Measurements from ENCODE around the gene C3orf62.
A peak's percentile ranks its signal among the peaks of the same experiment; 100 is the strongest.

C3orf62 gene

DNA sequence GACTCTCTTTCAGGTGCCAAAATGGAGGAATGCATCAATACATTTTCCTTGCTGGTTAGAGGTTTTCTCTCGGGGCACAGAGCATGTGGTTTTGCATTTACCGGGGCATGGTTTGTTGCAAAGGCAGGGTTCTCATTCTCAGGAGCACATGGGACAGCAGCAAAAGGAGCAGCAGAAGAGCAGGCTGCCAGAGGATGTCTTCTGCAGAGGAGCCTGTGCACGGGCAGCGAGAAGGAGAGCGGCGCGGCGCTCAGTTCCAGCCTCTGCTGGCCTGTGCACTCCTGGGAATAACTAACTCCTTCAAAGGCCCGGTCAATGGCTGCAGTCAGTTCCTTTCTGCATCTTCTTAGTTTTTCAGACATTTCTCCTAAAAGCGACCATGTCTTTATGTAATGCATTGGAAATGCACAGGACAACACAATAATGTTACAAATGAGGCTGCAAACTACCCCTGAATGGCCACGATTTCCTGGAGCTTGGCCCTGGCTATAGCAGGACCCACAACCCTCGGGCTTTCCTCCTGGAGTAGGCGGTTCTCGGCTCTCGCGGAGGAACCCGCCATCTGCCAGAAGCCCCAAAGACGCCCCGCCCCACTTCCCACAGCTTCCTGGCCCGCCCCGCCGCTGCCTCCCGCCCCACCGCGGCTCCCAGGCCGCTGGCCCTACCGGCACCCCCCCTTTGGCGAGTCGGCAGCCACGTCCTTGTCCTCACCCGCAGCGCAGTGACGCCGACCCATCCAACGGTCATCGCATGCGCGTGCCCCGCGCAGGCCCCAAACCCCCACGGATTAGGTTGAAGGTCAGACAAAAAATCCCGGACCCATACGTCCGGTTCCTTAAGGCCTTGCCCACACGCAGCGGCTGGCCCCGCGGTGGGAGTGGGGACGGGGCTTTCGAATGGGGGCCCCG, at the start of gene C3orf62:
Gene C3orf62 (minus strand): TSS at position 758 of the 908 bp plus-strand sequence. CDS start 360 bp downstream, at position 398.
- peak within 1 kb of the TSS; percentile 76 to 77 for H3K4me3 ChIP-seq (ENCODE audit: low read length in 2 of 2)
- peaks cover 21% of the 10 kb centered on the region for H3K4me1 ChIP-seq (ENCODE audit: control insufficient read depth, insufficient read depth, low read length)
- no peaks in the 10 kb centered on the region for H3K9me3 ChIP-seq (ENCODE audit: control insufficient read depth in 2 of 2, low read length in 2 of 2)
- H3K36me3 ChIP-seq (ENCODE audit: control insufficient read depth in 2 of 2, insufficient read depth in 2 of 2, low read length in 2 of 2) = peaks cover 10 to 11% of the 10 kb centered on the region in 2 donors
- no peaks in the 10 kb centered on the region for H3K27me3 ChIP-seq (ENCODE audit: control insufficient read depth in 1 of 2, insufficient read depth in 2 of 2, low read length in 2 of 2)
- H3K9ac ChIP-seq (ENCODE audit: low read length in 2 of 2) = peak within 1 kb of the TSS; percentile 91 to 94
- H3K27ac ChIP-seq (ENCODE audit: low read length) = peak within 1 kb of the TSS; percentile 97

DNA sequence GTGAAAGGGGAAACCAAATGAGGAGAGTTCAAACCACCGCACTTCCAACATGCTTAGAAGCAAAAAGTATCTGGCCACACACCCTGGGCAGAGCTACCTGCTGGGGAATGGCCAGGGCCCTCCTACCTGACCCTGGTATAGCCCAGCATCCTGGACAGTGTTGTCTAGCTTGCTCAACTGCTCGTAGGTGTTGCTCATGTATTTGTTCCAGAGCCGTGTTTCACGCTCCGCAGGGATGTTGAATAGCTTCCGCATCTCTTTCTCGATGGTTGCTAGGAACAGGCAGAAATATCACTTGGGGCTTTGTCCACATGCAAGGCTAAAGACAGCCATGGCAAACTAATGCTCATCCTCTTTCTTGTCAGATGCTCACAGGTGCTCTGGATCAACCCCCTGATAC, 47.7 kb upstream of the C3orf62 start:
- no peak overlapping the region for H3K27ac ChIP-seq (ENCODE audit: low read length)
- H3K4me3 ChIP-seq (ENCODE audit: low read length in 2 of 2) = no peak overlapping the region
- no peak overlapping the region for H3K9ac ChIP-seq (ENCODE audit: low read length in 2 of 2)
- H3K4me1 ChIP-seq (ENCODE audit: control insufficient read depth, insufficient read depth, low read length) = no peaks in the 10 kb centered on the region
- no peaks in the 10 kb centered on the region for H3K9me3 ChIP-seq (ENCODE audit: control insufficient read depth in 2 of 2, low read length in 2 of 2)
- peaks cover 35 to 41% of the 10 kb centered on the region in 2 donors for H3K36me3 ChIP-seq (ENCODE audit: control insufficient read depth in 2 of 2, insufficient read depth in 2 of 2, low read length in 2 of 2)
- H3K27me3 ChIP-seq (ENCODE audit: control insufficient read depth in 1 of 2, insufficient read depth in 2 of 2, low read length in 2 of 2) = no peaks in the 10 kb centered on the region

DNA sequence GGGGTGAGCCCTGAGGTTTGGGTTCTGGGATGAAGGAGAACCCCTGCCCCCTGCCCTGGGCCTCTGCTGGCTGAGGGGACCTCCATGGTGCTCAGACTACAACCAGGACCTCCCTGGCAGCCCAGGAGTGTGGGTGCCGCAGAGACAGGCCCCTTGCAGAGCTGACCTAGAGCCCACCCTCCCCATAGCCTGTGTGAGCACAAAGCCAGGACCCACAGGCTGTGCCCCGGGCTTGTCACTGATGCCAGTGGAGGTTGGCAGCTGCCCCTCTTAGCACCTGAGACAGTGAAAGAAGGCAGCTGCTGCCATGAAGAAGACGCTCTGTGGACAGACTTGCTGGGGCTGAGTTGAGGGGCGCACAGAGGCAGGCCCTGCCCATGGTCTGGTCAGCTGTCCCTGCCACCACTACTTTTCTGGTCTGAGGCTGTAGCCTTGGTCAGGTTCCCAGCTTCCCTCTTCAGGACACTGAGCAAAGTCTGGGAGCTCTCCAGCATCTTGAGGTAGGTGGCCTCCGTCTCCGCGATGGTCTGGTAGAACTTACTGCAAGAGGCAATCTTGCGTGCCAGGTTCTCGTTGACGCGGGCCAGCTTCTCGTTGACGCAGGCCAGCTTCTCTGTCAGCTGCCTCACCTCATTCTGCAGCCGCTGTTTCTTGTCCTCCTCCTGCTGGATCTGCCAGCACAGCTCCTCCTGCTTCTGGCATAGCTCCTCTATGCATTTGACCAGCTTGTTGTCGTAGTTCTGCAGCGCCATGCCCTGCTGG, 39.8 kb upstream of the C3orf62 start:
- peak overlapping the region in 1 of 2 donors; percentile 36 for H3K9ac ChIP-seq (ENCODE audit: low read length in 2 of 2)
- H3K4me3 ChIP-seq (ENCODE audit: low read length in 2 of 2) = no peak overlapping the region
- H3K27me3 ChIP-seq (ENCODE audit: control insufficient read depth in 1 of 2, insufficient read depth in 2 of 2, low read length in 2 of 2) = no peaks in the 10 kb centered on the region
- H3K9me3 ChIP-seq (ENCODE audit: control insufficient read depth in 2 of 2, low read length in 2 of 2) = no peaks in the 10 kb centered on the region
- H3K4me1 ChIP-seq (ENCODE audit: control insufficient read depth, insufficient read depth, low read length) = peaks cover 9% of the 10 kb centered on the region
- peaks cover 22 to 28% of the 10 kb centered on the region in 2 donors for H3K36me3 ChIP-seq (ENCODE audit: control insufficient read depth in 2 of 2, insufficient read depth in 2 of 2, low read length in 2 of 2)
- peak overlapping the region; percentile 84 for H3K27ac ChIP-seq (ENCODE audit: low read length)

DNA sequence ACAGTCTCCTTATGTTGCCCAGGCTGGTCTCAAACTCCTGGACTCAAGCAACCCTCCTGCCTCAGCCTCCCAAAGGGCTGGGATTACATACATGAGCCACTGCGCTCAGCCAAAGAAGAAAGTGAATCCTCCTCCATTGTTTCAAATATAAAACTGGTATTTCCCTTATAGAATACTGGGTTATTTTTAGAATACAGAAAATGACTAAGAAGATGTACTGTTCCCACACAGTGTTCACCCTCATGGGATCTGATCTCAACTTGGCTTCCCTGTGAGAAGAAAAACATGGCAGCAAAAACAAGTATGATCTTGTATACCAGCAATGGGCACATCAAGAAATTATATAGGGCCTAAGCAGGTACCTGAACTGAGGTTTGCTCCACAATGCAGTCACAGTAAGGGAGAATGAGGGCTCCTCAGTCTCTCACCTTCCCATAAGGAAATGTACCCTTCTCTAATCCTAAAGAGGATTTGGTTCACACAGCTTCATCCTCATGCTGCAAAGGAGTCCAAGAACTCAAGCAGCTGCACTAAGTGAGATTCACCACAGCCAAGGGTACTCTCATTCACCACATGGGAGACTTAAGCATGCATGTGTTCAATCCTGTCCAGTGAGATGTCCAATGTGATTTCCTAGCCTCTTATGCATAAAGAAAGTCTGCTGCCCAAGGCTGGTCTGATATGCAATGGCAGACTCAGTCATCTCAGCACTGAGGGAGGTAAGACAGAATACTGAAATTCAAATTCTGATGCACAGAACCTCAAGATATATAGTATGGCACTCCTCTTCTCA, 37.1 kb upstream of the C3orf62 start:
- no peak overlapping the region for H3K9ac ChIP-seq (ENCODE audit: low read length in 2 of 2)
- peaks cover 34 to 39% of the 10 kb centered on the region in 2 donors for H3K36me3 ChIP-seq (ENCODE audit: control insufficient read depth in 2 of 2, insufficient read depth in 2 of 2, low read length in 2 of 2)
- H3K9me3 ChIP-seq (ENCODE audit: control insufficient read depth in 2 of 2, low read length in 2 of 2) = no peaks in the 10 kb centered on the region
- no peaks in the 10 kb centered on the region for H3K27me3 ChIP-seq (ENCODE audit: control insufficient read depth in 1 of 2, insufficient read depth in 2 of 2, low read length in 2 of 2)
- no peak overlapping the region for H3K27ac ChIP-seq (ENCODE audit: low read length)
- H3K4me3 ChIP-seq (ENCODE audit: low read length in 2 of 2) = no peak overlapping the region
- H3K4me1 ChIP-seq (ENCODE audit: control insufficient read depth, insufficient read depth, low read length) = peaks cover 9% of the 10 kb centered on the region

DNA sequence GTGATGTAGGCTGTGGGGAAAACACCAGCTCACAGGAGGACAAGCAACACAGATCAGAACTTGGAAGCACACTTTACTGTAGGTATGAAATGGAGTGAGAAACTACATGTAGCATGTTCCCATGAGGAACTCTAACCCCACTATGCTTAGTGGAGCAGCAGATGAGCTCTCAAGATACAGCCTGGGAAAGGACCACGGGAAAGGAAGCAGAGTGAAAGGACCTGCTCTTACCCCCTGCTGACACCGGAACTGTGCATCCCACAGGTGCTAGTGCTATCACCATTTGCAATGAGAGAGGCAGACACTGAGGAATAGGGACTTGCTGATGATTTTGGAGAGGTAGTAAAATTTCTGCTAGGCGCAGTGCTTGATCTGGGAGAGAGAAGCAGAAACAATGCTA, 34.3 kb upstream of the C3orf62 start:
- Histone ChIP-seq H3K9me3 (ENCODE audit: control insufficient read depth in 2 of 2, low read length in 2 of 2) (no peaks in the 10 kb centered on the region), H3K4me3 (ENCODE audit: low read length in 2 of 2) (no peak overlapping the region), H3K4me1 (ENCODE audit: control insufficient read depth, insufficient read depth, low read length) (no peaks in the 10 kb centered on the region), H3K27ac (ENCODE audit: low read length) (no peak overlapping the region), H3K36me3 (ENCODE audit: control insufficient read depth in 2 of 2, insufficient read depth in 2 of 2, low read length in 2 of 2) (peaks cover 35 to 38% of the 10 kb centered on the region in 2 donors), H3K9ac (ENCODE audit: low read length in 2 of 2) (no peak overlapping the region), H3K27me3 (ENCODE audit: control insufficient read depth in 1 of 2, insufficient read depth in 2 of 2, low read length in 2 of 2) (no peaks in the 10 kb centered on the region)

DNA sequence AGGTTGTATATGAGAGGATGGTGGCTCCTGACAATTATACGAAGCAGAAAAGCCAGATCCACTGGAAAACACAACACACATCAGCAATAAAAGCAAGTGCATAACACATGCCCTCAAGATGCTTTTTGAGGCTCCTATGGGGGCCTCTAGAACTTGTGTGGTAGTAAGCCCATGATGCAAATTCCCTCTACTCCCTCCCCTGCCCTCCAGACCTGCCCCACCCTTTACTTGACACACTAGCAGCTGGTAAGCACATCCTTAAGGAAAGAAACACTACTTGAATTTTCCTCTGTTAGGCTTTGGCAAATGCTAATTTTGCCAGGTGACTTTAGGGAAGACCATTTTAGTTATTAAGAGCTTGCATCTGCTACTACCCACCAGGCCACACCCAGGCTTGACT, 33.6 kb upstream of the C3orf62 start:
- peaks cover 37 to 39% of the 10 kb centered on the region in 2 donors for H3K36me3 ChIP-seq (ENCODE audit: control insufficient read depth in 2 of 2, insufficient read depth in 2 of 2, low read length in 2 of 2)
- H3K9me3 ChIP-seq (ENCODE audit: control insufficient read depth in 2 of 2, low read length in 2 of 2) = no peaks in the 10 kb centered on the region
- no peaks in the 10 kb centered on the region for H3K27me3 ChIP-seq (ENCODE audit: control insufficient read depth in 1 of 2, insufficient read depth in 2 of 2, low read length in 2 of 2)
- H3K27ac ChIP-seq (ENCODE audit: low read length) = no peak overlapping the region
- H3K4me1 ChIP-seq (ENCODE audit: control insufficient read depth, insufficient read depth, low read length) = no peaks in the 10 kb centered on the region
- no peak overlapping the region for H3K9ac ChIP-seq (ENCODE audit: low read length in 2 of 2)
- H3K4me3 ChIP-seq (ENCODE audit: low read length in 2 of 2) = no peak overlapping the region

DNA sequence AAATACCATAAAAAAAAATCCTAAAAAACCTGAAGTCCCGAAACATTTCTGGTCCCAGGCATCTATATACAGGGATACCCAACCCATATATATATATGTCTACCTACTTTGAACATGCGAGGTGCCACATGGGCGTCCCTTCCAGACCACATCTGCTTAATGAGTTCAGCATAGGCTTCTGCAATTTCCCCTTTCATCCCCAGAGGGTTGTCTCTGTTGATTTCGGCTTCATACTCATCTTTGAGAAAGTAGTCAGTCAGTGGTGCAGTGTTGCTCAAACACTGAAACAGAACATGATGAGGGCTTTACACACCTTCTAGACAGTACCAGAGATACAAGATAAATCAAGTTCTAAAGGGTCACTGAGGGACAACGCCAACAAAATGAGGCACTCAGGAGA, 28.6 kb upstream of the C3orf62 start:
- no peak overlapping the region for H3K9ac ChIP-seq (ENCODE audit: low read length in 2 of 2)
- H3K9me3 ChIP-seq (ENCODE audit: control insufficient read depth in 2 of 2, low read length in 2 of 2) = no peaks in the 10 kb centered on the region
- no peaks in the 10 kb centered on the region for H3K4me1 ChIP-seq (ENCODE audit: control insufficient read depth, insufficient read depth, low read length)
- peaks cover 31 to 43% of the 10 kb centered on the region in 2 donors for H3K36me3 ChIP-seq (ENCODE audit: control insufficient read depth in 2 of 2, insufficient read depth in 2 of 2, low read length in 2 of 2)
- no peak overlapping the region for H3K4me3 ChIP-seq (ENCODE audit: low read length in 2 of 2)
- no peaks in the 10 kb centered on the region for H3K27me3 ChIP-seq (ENCODE audit: control insufficient read depth in 1 of 2, insufficient read depth in 2 of 2, low read length in 2 of 2)
- no peak overlapping the region for H3K27ac ChIP-seq (ENCODE audit: low read length)

DNA sequence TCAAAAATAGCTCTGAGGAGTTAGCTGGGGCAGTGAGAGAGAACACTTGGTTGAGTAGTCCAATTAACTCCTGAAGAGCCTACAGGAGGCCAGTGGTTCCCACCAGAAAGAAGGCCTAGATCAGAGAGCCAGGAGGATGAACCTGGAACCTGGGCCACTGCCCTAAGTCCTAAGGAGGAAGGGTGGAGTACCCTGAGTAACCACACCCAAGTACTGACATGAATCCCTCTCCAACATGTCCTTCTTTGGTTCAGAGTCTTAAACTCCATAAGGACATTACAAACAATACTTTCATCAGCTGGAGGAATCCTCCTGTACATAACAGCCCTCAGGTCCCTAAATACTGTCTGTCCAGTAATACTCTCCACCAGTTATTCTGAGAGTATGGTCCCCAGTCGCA, 25.6 kb upstream of the C3orf62 start:
- Histone ChIP-seq H3K4me1 (ENCODE audit: control insufficient read depth, insufficient read depth, low read length) (peaks cover under 1% of the 10 kb centered on the region), H3K9ac (ENCODE audit: low read length in 2 of 2) (no peak overlapping the region), H3K27me3 (ENCODE audit: control insufficient read depth in 1 of 2, insufficient read depth in 2 of 2, low read length in 2 of 2) (no peaks in the 10 kb centered on the region), H3K36me3 (ENCODE audit: control insufficient read depth in 2 of 2, insufficient read depth in 2 of 2, low read length in 2 of 2) (peaks cover 44 to 56% of the 10 kb centered on the region in 2 donors), H3K9me3 (ENCODE audit: control insufficient read depth in 2 of 2, low read length in 2 of 2) (no peaks in the 10 kb centered on the region), H3K27ac (ENCODE audit: low read length) (no peak overlapping the region), H3K4me3 (ENCODE audit: low read length in 2 of 2) (no peak overlapping the region)

DNA sequence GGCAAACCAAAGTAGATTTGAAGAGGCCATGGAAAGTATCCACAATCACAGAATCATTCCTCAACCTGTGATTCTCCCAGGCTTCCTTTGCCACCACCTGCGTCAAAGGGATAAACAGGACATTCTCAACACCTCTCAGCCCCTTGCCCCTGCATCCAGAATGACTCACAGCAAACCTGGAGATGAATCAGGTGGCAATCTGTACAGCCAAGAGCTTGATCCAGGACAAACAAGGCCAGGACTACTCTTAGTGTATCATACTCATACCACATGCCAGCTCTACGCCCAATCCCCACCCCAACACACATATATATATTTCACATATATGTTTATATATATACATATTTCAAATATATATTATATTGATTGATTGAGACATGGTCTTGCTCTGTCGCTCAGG, 23.6 kb upstream of the C3orf62 start:
- no peak overlapping the region for H3K9ac ChIP-seq (ENCODE audit: low read length in 2 of 2)
- no peaks in the 10 kb centered on the region for H3K9me3 ChIP-seq (ENCODE audit: control insufficient read depth in 2 of 2, low read length in 2 of 2)
- no peaks in the 10 kb centered on the region for H3K27me3 ChIP-seq (ENCODE audit: control insufficient read depth in 1 of 2, insufficient read depth in 2 of 2, low read length in 2 of 2)
- no peak overlapping the region for H3K27ac ChIP-seq (ENCODE audit: low read length)
- H3K36me3 ChIP-seq (ENCODE audit: control insufficient read depth in 2 of 2, insufficient read depth in 2 of 2, low read length in 2 of 2) = peaks cover 38 to 54% of the 10 kb centered on the region in 2 donors
- H3K4me1 ChIP-seq (ENCODE audit: control insufficient read depth, insufficient read depth, low read length) = peaks cover 8% of the 10 kb centered on the region
- H3K4me3 ChIP-seq (ENCODE audit: low read length in 2 of 2) = no peak overlapping the region

DNA sequence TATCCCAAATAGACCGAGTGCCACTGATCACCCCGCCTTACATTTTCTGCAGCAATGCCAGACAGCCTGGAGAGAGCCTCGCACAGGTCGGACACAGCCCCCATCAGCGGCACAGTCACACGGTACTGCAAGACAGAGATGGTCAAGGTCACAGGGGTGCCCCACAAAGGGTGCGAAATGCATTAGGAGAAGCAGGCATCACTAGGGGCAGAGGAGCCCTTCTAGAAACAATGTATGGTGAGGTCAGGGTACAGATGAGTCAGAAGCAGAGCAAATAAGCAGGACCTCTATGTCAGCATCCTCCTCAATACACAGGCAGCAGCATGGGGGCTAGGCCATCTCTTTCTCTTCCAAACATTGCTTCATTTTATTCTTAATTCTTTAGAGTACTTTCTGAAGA, 21.5 kb upstream of the C3orf62 start:
- peaks cover 44 to 61% of the 10 kb centered on the region in 2 donors for H3K36me3 ChIP-seq (ENCODE audit: control insufficient read depth in 2 of 2, insufficient read depth in 2 of 2, low read length in 2 of 2)

More for the DNA sequence above, 21.5 kb upstream of the C3orf62 start:
- no peak overlapping the region for H3K4me3 ChIP-seq (ENCODE audit: low read length in 2 of 2)
- peak overlapping the region; percentile 80 for H3K27ac ChIP-seq (ENCODE audit: low read length)
- peaks cover 8% of the 10 kb centered on the region for H3K4me1 ChIP-seq (ENCODE audit: control insufficient read depth, insufficient read depth, low read length)
- H3K9me3 ChIP-seq (ENCODE audit: control insufficient read depth in 2 of 2, low read length in 2 of 2) = no peaks in the 10 kb centered on the region
- H3K9ac ChIP-seq (ENCODE audit: low read length in 2 of 2) = no peak overlapping the region
- H3K27me3 ChIP-seq (ENCODE audit: control insufficient read depth in 1 of 2, insufficient read depth in 2 of 2, low read length in 2 of 2) = no peaks in the 10 kb centered on the region

All from stomach smooth muscle (tissue), 2 donors.